Measurements from ENCODE around the gene SP6. TPM values are rescaled to one million over a fixed set of nuclear protein-coding genes. Genes with fewer than 3 reads are reported as not detected.

SP6 gene
- total and polyA plus RNA-seq, 2 of the 4 experiments (the other 2 are of a cell fraction): under 0.01 to 0.31 TPM

DNA sequence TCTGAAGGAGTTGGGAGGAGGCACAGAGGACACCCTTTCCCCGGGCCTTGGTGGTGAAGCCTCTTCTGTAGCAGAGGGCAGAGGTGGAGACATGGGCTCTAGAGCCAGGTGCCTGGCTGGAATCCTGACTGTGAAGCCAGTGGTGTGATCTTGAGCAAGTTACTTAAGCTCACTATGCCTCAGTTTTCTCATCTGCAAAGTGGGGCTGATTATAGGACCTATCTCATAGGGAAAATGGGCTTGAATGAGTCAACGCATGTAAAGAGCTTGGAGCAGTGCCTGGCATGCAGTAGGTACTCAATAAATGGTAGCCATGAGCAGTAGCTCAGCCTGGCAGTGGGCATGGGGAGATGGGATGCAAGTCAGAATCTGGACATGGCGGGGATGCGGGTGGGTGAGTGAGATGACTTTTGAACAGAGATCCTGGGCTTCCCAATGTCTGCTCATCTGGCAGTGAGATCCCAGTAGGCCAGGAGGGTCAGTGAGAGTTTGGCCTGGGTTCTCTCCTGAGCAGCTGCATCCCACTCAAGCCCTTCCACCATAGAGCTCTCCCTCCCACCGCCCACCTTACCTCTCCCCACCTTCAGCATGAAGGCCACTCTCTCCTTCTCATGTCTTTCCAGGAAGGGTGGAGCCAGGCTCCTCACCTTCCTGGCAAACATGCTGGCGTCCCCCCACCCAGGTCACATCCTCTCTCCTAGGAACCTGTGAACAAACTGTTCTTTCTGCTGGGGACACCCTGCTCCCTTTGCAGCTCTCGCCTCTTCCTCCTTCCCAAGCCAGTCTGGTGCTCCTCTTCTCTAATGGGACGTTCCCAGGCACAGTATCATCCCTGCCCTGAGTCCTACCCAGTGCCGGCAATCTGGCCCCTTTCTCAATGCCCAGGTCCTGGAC lies 32.0 kb upstream of the SP6 start (continued):
- TF ChIP-seq, protein P1, sequence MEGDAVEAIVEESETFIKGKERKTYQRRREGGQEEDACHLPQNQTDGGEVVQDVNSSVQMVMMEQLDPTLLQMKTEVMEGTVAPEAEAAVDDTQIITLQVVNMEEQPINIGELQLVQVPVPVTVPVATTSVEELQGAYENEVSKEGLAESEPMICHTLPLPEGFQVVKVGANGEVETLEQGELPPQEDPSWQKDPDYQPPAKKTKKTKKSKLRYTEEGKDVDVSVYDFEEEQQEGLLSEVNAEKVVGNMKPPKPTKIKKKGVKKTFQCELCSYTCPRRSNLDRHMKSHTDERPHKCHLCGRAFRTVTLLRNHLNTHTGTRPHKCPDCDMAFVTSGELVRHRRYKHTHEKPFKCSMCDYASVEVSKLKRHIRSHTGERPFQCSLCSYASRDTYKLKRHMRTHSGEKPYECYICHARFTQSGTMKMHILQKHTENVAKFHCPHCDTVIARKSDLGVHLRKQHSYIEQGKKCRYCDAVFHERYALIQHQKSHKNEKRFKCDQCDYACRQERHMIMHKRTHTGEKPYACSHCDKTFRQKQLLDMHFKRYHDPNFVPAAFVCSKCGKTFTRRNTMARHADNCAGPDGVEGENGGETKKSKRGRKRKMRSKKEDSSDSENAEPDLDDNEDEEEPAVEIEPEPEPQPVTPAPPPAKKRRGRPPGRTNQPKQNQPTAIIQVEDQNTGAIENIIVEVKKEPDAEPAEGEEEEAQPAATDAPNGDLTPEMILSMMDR (conservative IDR thresholded peaks at IDR 0.05; ENCODE audit: low read depth, low read length): no peak
- TF ChIP-seq CEBPB (IDR thresholded peaks at IDR 0.05; ENCODE audit: low read depth, low read length) (no peak), BHLHE40 (IDR thresholded peaks at IDR 0.05; ENCODE audit: low read depth, low read length) (no peak), MXI1 (IDR thresholded peaks at IDR 0.05; ENCODE audit: borderline replicate concordance, low read depth, low read length) (no peak), SMC3 (IDR thresholded peaks at IDR 0.05; ENCODE audit: low read depth, low read length) (no peak), RCOR1 (IDR thresholded peaks at IDR 0.05; ENCODE audit: insufficient replicate concordance, low read length) (no peak)
